ENCODE results near the gene SLC1A2.

SLC1A2 gene

DNA sequence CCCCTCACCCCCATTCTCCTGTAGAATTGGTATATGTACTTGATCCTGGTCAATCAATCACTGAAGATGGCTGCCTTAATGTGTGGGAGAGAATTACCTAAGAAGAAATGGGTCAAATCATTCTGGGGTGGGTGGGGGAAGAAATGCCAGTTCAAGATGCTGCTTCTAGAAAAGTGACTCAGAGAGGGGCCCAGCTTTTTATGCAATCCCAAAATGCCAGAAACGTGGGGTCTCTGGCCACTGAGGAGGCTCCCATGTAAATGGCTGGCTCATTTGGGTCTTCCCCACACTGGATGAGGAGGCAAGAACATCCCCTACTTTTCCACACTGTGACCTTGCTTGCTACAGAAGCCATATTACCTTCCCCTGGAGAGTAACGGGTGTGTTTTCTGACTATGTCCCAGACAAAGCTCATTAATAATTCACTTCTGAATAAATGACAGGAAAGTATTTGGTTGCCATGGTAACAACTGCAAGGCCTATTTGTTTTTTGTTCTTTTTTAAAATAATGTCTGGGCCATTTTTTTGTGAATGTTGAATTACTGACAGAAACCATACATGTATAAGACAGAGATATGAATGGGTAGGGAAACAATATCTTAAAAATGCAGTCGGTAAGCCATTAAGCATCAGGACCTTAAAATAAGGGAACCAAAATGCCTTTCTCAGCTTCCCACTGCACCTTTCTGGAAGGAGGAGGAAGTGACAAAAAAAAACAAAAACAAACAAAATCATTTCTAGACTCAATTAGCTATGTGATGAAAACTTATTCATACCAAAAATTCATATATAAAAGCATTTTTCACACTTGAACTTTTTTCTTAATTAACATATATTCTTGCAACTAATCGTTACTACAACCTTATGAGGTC is 32.0 kb downstream of the SLC1A2 start:
- DNase-seq (ENCODE audit: low read depth in 1 of 2, low spot score in 1 of 2): no peak
- TF ChIP-seq, protein P1, sequence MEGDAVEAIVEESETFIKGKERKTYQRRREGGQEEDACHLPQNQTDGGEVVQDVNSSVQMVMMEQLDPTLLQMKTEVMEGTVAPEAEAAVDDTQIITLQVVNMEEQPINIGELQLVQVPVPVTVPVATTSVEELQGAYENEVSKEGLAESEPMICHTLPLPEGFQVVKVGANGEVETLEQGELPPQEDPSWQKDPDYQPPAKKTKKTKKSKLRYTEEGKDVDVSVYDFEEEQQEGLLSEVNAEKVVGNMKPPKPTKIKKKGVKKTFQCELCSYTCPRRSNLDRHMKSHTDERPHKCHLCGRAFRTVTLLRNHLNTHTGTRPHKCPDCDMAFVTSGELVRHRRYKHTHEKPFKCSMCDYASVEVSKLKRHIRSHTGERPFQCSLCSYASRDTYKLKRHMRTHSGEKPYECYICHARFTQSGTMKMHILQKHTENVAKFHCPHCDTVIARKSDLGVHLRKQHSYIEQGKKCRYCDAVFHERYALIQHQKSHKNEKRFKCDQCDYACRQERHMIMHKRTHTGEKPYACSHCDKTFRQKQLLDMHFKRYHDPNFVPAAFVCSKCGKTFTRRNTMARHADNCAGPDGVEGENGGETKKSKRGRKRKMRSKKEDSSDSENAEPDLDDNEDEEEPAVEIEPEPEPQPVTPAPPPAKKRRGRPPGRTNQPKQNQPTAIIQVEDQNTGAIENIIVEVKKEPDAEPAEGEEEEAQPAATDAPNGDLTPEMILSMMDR (IDR thresholded peaks at IDR 0.05; ENCODE audit: insufficient read depth, low read length): no peak
- TF ChIP-seq, protein P2, sequence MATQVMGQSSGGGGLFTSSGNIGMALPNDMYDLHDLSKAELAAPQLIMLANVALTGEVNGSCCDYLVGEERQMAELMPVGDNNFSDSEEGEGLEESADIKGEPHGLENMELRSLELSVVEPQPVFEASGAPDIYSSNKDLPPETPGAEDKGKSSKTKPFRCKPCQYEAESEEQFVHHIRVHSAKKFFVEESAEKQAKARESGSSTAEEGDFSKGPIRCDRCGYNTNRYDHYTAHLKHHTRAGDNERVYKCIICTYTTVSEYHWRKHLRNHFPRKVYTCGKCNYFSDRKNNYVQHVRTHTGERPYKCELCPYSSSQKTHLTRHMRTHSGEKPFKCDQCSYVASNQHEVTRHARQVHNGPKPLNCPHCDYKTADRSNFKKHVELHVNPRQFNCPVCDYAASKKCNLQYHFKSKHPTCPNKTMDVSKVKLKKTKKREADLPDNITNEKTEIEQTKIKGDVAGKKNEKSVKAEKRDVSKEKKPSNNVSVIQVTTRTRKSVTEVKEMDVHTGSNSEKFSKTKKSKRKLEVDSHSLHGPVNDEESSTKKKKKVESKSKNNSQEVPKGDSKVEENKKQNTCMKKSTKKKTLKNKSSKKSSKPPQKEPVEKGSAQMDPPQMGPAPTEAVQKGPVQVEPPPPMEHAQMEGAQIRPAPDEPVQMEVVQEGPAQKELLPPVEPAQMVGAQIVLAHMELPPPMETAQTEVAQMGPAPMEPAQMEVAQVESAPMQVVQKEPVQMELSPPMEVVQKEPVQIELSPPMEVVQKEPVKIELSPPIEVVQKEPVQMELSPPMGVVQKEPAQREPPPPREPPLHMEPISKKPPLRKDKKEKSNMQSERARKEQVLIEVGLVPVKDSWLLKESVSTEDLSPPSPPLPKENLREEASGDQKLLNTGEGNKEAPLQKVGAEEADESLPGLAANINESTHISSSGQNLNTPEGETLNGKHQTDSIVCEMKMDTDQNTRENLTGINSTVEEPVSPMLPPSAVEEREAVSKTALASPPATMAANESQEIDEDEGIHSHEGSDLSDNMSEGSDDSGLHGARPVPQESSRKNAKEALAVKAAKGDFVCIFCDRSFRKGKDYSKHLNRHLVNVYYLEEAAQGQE (IDR thresholded peaks at IDR 0.05; ENCODE audit: insufficient replicate concordance, low read depth): no peak
- TF ChIP-seq GABPA (IDR thresholded peaks at IDR 0.05; ENCODE audit: low read depth) (no peak), SPI1 (IDR thresholded peaks at IDR 0.05; ENCODE audit: borderline replicate concordance, low read depth) (no peak), POLR2AphosphoS5 (IDR thresholded peaks at IDR 0.05; ENCODE audit: low read depth) (no peak)
- no peaks in the 10 kb centered on the region for H3K27me3 ChIP-seq (ENCODE audit: insufficient read depth, poor library complexity, severe bottlenecking)
- no peak overlapping the region for H3K27ac ChIP-seq (replicated peaks)
- no peak overlapping the region for H3K4me3 ChIP-seq (replicated peaks; ENCODE audit: insufficient read depth, low read length)

DNA sequence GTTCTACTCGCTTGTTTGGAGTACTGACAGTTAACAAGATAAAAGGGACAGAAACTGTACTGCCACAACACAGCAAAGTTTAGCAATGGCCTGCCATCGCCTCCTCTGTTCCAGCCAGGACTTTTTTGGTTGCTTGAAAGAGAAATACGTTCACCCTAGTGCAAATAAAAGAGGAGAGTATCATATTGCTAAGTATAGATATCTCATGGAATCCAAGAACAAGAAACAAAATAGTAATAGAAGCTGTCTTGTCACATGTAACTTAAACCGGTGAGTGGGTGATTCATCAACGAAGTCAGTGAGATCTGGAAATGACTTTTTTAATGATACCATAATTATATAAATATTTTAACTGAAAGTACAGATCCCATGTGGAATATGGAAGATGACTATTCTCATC is 35.4 kb downstream of the SLC1A2 start:
- DNase-seq (ENCODE audit: low read depth in 1 of 2, low spot score in 1 of 2): no peak
- no peaks in the 10 kb centered on the region for H3K27me3 ChIP-seq (ENCODE audit: insufficient read depth, poor library complexity, severe bottlenecking)
- TF ChIP-seq, protein P1 (IDR thresholded peaks at IDR 0.05; ENCODE audit: insufficient read depth, low read length): no peak
- TF ChIP-seq, protein P2 (IDR thresholded peaks at IDR 0.05; ENCODE audit: insufficient replicate concordance, low read depth): no peak
- TF ChIP-seq SPI1 (IDR thresholded peaks at IDR 0.05; ENCODE audit: borderline replicate concordance, low read depth): no peak
- TF ChIP-seq GABPA (IDR thresholded peaks at IDR 0.05; ENCODE audit: low read depth): no peak
- no peak for TF ChIP-seq POLR2AphosphoS5 (IDR thresholded peaks at IDR 0.05; ENCODE audit: low read depth)
- H3K27ac ChIP-seq (replicated peaks): no peak overlapping the region
- H3K4me3 ChIP-seq (replicated peaks; ENCODE audit: insufficient read depth, low read length): no peak overlapping the region

DNA sequence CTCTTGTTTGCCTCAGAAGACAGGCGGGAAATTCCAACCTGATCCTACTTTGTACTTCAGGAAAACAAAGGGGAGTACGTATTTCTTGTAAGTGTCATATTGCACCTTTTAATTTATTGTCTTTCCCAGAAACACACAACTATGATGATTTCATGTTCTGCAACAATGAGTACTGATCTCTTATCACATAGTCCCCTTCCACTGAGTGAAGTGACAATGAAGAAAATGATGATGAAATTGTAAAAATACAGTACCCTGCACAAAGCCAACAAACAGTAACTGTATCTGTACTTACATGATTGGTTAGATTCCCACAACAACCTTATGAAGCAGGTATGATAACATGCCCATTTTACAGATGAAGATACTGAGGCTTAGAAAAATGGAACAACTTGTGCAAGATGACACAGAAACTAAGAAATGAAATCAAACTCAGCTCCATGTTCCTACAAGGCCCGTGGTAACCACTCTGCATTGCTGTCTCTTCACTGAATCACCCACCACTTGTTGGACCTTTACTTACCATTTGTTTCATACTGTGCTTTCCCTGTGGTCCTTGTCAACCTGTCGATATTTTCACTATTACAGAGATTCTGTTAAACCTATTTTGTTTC is 37.5 kb downstream of the SLC1A2 start:
- Histone ChIP-seq H3K27me3 (ENCODE audit: insufficient read depth, poor library complexity, severe bottlenecking) (no peaks in the 10 kb centered on the region), H3K4me3 (replicated peaks; ENCODE audit: insufficient read depth, low read length) (no peak overlapping the region), H3K27ac (replicated peaks) (no peak overlapping the region)
- TF ChIP-seq, protein P1 (IDR thresholded peaks at IDR 0.05; ENCODE audit: insufficient read depth, low read length): no peak
- TF ChIP-seq POLR2AphosphoS5 (IDR thresholded peaks at IDR 0.05; ENCODE audit: low read depth) (no peak), GABPA (IDR thresholded peaks at IDR 0.05; ENCODE audit: low read depth) (no peak), SPI1 (IDR thresholded peaks at IDR 0.05; ENCODE audit: borderline replicate concordance, low read depth) (no peak)
- TF ChIP-seq, protein P2 (IDR thresholded peaks at IDR 0.05; ENCODE audit: insufficient replicate concordance, low read depth): no peak
- no peak for DNase-seq (ENCODE audit: low read depth in 1 of 2, low spot score in 1 of 2)
